PFSK-1 (cell line): ENCODE measurements around the gene KLK4.

Source experiments
- TAF1 ChIP-seq: IDR thresholded peaks from 2 replicates; pipeline ENCODE4 v1.6.1; 2012; ENCODE audit warnings: low read length, control low read depth, borderline replicate concordance; ENCODE audit not compliant: insufficient read depth
- TF ChIP-seq, protein P1 (sequence below), 2 experiments: IDR thresholded peaks; 2 replicates each; pipeline versions ENCODE4 v1.6.1 to v1.8.0; 2011 to 2012; ENCODE audit warnings: low read depth in 2 of 2, low read length in 2 of 2, control low read depth in 1 of 2, inconsistent platforms in 1 of 2, mild to moderate bottlenecking in 1 of 2, moderate library complexity in 1 of 2; ENCODE audit not compliant: insufficient read depth in 1 of 2

DNA sequence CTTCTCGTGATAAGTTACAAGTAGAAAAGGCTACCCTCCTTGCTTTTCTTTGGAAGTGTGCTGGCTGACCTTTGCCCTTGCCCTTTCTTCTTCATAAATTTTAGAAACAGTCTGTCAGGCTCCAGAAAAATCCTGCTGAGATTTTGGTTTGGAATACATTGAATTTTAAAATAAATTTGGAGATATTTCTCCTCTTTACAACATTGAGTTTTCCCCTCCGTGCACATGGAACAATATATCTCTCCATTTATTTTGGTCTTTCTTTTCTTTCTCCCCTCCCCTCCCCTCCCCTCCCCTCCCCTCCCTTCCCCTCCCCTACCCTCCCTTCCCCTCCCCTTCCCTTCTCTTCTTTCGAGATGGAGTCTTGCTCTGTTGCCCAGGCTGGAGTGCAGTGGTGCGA lies 8.6 kb downstream of the KLK4 start:
- no peak for TF ChIP-seq TAF1
- TF ChIP-seq, protein P1, sequence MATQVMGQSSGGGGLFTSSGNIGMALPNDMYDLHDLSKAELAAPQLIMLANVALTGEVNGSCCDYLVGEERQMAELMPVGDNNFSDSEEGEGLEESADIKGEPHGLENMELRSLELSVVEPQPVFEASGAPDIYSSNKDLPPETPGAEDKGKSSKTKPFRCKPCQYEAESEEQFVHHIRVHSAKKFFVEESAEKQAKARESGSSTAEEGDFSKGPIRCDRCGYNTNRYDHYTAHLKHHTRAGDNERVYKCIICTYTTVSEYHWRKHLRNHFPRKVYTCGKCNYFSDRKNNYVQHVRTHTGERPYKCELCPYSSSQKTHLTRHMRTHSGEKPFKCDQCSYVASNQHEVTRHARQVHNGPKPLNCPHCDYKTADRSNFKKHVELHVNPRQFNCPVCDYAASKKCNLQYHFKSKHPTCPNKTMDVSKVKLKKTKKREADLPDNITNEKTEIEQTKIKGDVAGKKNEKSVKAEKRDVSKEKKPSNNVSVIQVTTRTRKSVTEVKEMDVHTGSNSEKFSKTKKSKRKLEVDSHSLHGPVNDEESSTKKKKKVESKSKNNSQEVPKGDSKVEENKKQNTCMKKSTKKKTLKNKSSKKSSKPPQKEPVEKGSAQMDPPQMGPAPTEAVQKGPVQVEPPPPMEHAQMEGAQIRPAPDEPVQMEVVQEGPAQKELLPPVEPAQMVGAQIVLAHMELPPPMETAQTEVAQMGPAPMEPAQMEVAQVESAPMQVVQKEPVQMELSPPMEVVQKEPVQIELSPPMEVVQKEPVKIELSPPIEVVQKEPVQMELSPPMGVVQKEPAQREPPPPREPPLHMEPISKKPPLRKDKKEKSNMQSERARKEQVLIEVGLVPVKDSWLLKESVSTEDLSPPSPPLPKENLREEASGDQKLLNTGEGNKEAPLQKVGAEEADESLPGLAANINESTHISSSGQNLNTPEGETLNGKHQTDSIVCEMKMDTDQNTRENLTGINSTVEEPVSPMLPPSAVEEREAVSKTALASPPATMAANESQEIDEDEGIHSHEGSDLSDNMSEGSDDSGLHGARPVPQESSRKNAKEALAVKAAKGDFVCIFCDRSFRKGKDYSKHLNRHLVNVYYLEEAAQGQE (IDR thresholded peaks at IDR 0.05; ENCODE audit: insufficient read depth in 1 of 2, low read depth in 2 of 2, low read length in 2 of 2) = no peak
